Left lung (tissue), 10 donors: ENCODE data around the gene ZBTB12. TPM values are rescaled to one million over a fixed set of nuclear protein-coding genes. Genes with fewer than 3 reads are reported as not detected.

ENCODE experiments used
- ATAC-seq: fragments of 200-7000 bp; cut with Tn5 transposase; one replicate; pipeline ENCODE4 v1.9.1; 2020; ENCODE audit warnings: moderate library complexity
- DNase-seq, 4 donors: peaks; one replicate each; pipeline ENCODE4 v3.0.0-alpha.2; 2013 to 2020
- H3K27ac ChIP-seq, 2 donors: fragments of 200-600 bp; sonication (generic) in 1 of 2; one replicate each; pipeline versions ENCODE4 v1.5.0 to v1.8.0; 2020 to 2021
- H3K27me3 ChIP-seq, 2 donors: fragments of 200-600 bp; sonication (generic) in 1 of 2; one replicate each; pipeline versions ENCODE4 v1.5.0 to v1.8.0; 2020 to 2021
- H3K36me3 ChIP-seq, 2 donors: fragments of 200-600 bp; sonication (generic) in 1 of 2; one replicate each; pipeline versions ENCODE4 v1.5.0 to v1.8.0; 2020 to 2021
- H3K4me1 ChIP-seq, 2 donors: fragments of 200-600 bp; one replicate each; pipeline ENCODE4 v1.8.0; 2021
- H3K4me3 ChIP-seq, 2 donors: fragments of 200-600 bp; sonication (generic) in 1 of 2; one replicate each; pipeline versions ENCODE4 v1.5.0 to v1.8.0; 2020 to 2021; ENCODE audit warnings: mild to moderate bottlenecking in 1 of 2
- H3K9me3 ChIP-seq, 2 donors: fragments of 200-600 bp; sonication (generic) in 1 of 2; one replicate each; pipeline versions ENCODE4 v1.5.0 to v1.8.0; 2020 to 2021
- CTCF ChIP-seq, 2 donors: fragments of 200-600 bp; sonication (generic) in 1 of 2; IDR thresholded peaks; one replicate each; pipeline versions ENCODE4 v1.5.0 to v1.8.0; 2021; ENCODE audit warnings: antibody characterized with exemption in 2 of 2
- intact Hi-C, 2 donors: fragments of 100-400 bp; cut with DNase I; formaldehyde crosslinking; loops; one replicate each; pipeline versions ENCODE4 v1.11.2 to v1.14.2; 2022
- polyA plus RNA-seq, 6 donors: library from polyadenylated mRNA; unstranded; fragments of 120-200 nt; gene quantifications; one replicate each; pipeline ENCODE4 v1.2.1, GENCODE V29; 2013; ENCODE audit not compliant: insufficient read length in 6 of 6
- total RNA-seq, 2 donors: library from RNA; stranded (reverse); fragmentation: NEBNext Ultra II Directional; extraction: Animal tissue kit (Norgen Biotek cat#: 25700); gene quantifications; one replicate each; pipeline ENCODE4 v1.2.1, GENCODE V29; 2021
- donor health status: DM: no; HTN: yes; CAD: no.
- donor health status: DM: no; HTN: no; CAD: no.

ZBTB12 gene
- total and polyA plus RNA-seq, 8 donors: 4.8 to 23.4 (median 21.8) TPM

DNA sequence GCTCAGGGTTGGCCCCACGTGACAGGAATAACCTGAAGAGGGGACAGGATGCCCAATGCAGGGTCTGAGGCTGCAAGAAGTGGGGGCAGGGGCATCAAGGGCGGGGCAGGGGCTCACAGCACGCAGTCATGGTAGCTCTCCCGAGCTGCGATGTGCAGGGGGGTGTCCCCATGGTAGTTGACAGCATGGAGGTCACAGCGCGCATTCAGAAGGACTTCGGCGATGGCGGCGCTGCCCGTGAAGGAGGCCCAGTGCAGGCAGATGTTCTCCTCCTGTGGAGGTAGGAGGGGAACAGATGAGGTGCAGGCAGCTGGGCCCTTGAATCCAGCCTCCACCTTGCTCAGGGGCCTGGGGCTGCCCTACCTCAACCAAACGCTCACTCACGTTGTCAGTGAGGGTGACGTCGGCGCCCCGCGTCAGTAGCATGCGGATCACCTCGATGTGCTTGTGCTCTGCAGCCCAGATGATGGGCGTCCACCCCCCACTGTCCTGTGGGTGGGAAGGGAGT lies 17.3 kb downstream of the ZBTB12 start:
- intact Hi-C loops: no loop called here
- TF ChIP-seq CTCF (IDR thresholded peaks at IDR 0.05): no peak
- H3K36me3 ChIP-seq: peaks cover 0 to 100% of the 10 kb centered on the region in 2 donors

DNA sequence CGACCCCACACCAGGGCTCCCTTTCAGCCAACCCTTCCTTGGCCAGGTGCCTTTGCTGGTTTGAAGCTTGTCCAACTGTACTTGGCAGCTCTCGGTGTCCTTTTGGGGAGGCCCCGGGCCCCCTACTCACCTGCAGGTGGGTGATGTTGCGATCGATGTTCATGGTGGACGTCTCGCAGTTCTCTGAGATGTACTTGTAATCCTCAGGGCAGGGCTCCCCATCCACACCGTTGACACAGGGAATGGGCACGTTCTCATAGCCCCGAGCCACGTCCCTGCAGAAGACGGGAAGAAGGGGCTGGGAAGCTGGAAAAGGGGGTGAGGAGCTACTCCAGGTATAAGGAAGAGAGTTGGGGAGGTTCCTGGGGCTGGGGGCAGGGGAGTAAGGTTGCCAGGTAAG lies 18.2 kb downstream of the ZBTB12 start:
- Histone ChIP-seq H3K9me3 (no peaks in the 10 kb centered on the region), H3K36me3 (peaks cover 0 to 93% of the 10 kb centered on the region in 2 donors), H3K4me1 (no peaks in the 10 kb centered on the region), H3K4me3 (no peak overlapping the region), H3K27me3 (no peaks in the 10 kb centered on the region), H3K27ac (no peak overlapping the region)
- ATAC-seq (no peak), DNase-seq (no peak)
- TF ChIP-seq CTCF (IDR thresholded peaks at IDR 0.05): no peak
- intact Hi-C loops: no loop called here

More for the DNA sequence above, 17.3 kb downstream of the ZBTB12 start:
- no peak overlapping the region for H3K27ac ChIP-seq
- H3K9me3 ChIP-seq: no peaks in the 10 kb centered on the region
- H3K4me1 ChIP-seq: no peaks in the 10 kb centered on the region
- H3K4me3 ChIP-seq: no peak overlapping the region
- ATAC-seq: no peak
- DNase-seq: no peak
- no peaks in the 10 kb centered on the region for H3K27me3 ChIP-seq

GRCh38 chr6:31882344-31882743 lies 19.5 kb downstream of the ZBTB12 start:
- intact Hi-C loops: no loop called here
- TF ChIP-seq CTCF (IDR thresholded peaks at IDR 0.05): no peak
- no peak overlapping the region for H3K4me3 ChIP-seq
- peaks cover 0 to 80% of the 10 kb centered on the region in 2 donors for H3K36me3 ChIP-seq
- no peaks in the 10 kb centered on the region for H3K9me3 ChIP-seq
- ATAC-seq (no peak), DNase-seq (no peak)
- H3K27ac ChIP-seq: no peak overlapping the region
- no peaks in the 10 kb centered on the region for H3K27me3 ChIP-seq
- H3K4me1 ChIP-seq: no peaks in the 10 kb centered on the region

DNA sequence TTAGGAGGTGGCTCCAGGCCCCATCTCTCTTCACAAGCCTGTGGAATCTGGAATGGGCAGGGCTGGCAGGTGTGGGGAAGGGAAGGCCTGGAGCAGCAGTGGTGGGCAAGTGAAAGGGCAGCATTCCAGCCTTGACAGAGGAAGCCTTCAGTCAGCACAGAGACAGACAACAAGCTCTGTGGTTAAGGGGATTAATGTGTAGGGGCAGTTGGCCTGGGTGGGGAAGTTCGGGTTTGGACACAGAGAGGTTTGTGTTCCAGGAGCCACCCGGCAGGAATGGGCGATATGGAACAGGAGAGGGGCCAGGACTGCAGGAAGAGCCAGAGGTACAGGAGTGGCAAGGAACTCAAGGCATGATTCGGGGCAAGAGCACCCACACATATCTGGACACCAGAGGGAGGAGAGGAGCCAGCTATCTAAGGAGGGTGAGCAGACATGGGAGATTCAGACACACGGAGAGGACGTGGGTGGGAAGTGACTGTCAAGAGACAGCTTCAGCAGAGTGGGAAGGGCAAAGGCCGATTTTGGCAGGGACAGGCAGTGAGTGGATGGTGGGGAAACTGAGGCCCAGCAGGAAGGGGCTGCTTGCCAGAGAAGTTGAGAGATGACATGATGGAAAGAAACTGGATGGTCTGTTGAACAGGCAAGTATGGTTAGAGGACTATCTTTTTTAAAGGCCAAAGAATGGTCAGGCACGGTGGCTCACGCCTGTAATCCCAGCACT lies 20.6 kb downstream of the ZBTB12 start:
- intact Hi-C loops: no loop called here
- Histone ChIP-seq H3K27me3 (no peaks in the 10 kb centered on the region), H3K4me3 (no peak overlapping the region), H3K27ac (no peak overlapping the region), H3K9me3 (no peaks in the 10 kb centered on the region), H3K4me1 (no peaks in the 10 kb centered on the region), H3K36me3 (peaks cover 0 to 70% of the 10 kb centered on the region in 2 donors)
- DNase-seq (no peak), ATAC-seq (no peak)
- no peak for TF ChIP-seq CTCF (IDR thresholded peaks at IDR 0.05)

- no peaks in the 10 kb centered on the region for H3K9me3 ChIP-seq
- ATAC-seq (no peak), DNase-seq (no peak)
- H3K4me1 ChIP-seq: no peaks in the 10 kb centered on the region
- TF ChIP-seq CTCF (IDR thresholded peaks at IDR 0.05): no peak
- intact Hi-C loops: no loop called here
- peaks cover 0 to 63% of the 10 kb centered on the region in 2 donors for H3K36me3 ChIP-seq
- H3K27ac ChIP-seq: no peak overlapping the region
- H3K27me3 ChIP-seq: no peaks in the 10 kb centered on the region
- H3K4me3 ChIP-seq: no peak overlapping the region
Measured at GRCh38 chr6:31880616-31881015, 21.3 kb downstream of the ZBTB12 start.
